Measurements from ENCODE around the gene ARID1B. TPM values are rescaled to one million over a fixed set of nuclear protein-coding genes. Genes with fewer than 3 reads are reported as not detected.

The ARID1B gene
- total and polyA plus RNA-seq, 9 of the 15 experiments (the other 6 are each of a cell fraction or from before 2014, with no cell fraction given) = 12.5 to 50.5 (median 25.8) TPM

- intact Hi-C loops (cut with micrococcal nuclease) = no loop called here
- ATAC-seq = no peak
- 60% methylated on average over 7 of the region's 7 CpGs for WGBS (ENCODE audit: insufficient coverage, low coverage, missing lambda C conversion rate)
These were observed 306.2 kb downstream of the ARID1B start for GRCh38 chr6:157083343-157083742.

More at GRCh38 chr6:157083343-157083742, 306.2 kb downstream of the ARID1B start:
- Histone ChIP-seq H3K27me3 (ENCODE audit: control insufficient read depth in 2 of 2, insufficient read depth in 2 of 2, low read length in 2 of 2) (no peaks in the 10 kb centered on the region), H3K79me2 (ENCODE audit: control insufficient read depth, insufficient read depth, low read length) (no peaks in the 10 kb centered on the region), H3K36me3 (ENCODE audit: control insufficient read depth, insufficient read depth, low read length) (peaks cover 10% of the 10 kb centered on the region; the same call in 1 of the 3 replicates), H3K9ac (ENCODE audit: insufficient read depth in 1 of 2, low read depth in 2 of 2, low read length in 2 of 2) (no peak overlapping the region), H4K20me1 (replicated peaks; ENCODE audit: control insufficient read depth, insufficient read depth, low read length) (no peaks in the 10 kb centered on the region; the same call in 1 of the 2 replicates), H3K4me2 (ENCODE audit: insufficient read depth, low read length) (no peak overlapping the region), H3K4me3 (no peak overlapping the region), H3K4me1 (replicated peaks in 1 of 2; ENCODE audit: control insufficient read depth in 2 of 2, insufficient read depth in 2 of 2, low read length in 2 of 2) (no peaks in the 10 kb centered on the region), H2AFZ (ENCODE audit: low read depth, low read length) (no peak overlapping the region), H3K9me3 (replicated peaks; ENCODE audit: control insufficient read depth, insufficient read depth, low read depth, low read length) (no peaks in the 10 kb centered on the region), H3K27ac (ENCODE audit: extremely low read depth, low read depth, low read length) (no peak overlapping the region), H3K9me1 (ENCODE audit: control insufficient read depth, insufficient read depth, low read length) (no peaks in the 10 kb centered on the region)
- CTCF ChIA-PET (ENCODE audit: low intra/inter-chr PET ratio) = no interaction called here
- POLR2A ChIA-PET = no interaction called here
- in situ Hi-C loops (cut with MboI) = no loop called here
- BruUV-seq (replicated peaks) = no TSS peak
- FAIRE-seq (no peak), DNase-seq (ENCODE audit: extremely low read depth in 1 of 4, low spot score in 3 of 4) (no peak)
- TF ChIP-seq SFPQ (IDR thresholded peaks at IDR 0.05; ENCODE audit: low read depth, low read length) (no peak), ZNF785 (CRISPR knock-in tag; IDR thresholded peaks at IDR 0.05) (no peak), NFATC3 (IDR thresholded peaks at IDR 0.05) (no peak), PHTF2 (CRISPR knock-in tag; IDR thresholded peaks at IDR 0.05) (no peak), TCF7L2 (IDR thresholded peaks at IDR 0.05; ENCODE audit: low read depth, low read length) (no peak), PTTG1 (tag; IDR thresholded peaks at IDR 0.05; ENCODE audit: low read depth) (no peak), HMGXB4 (CRISPR knock-in tag; IDR thresholded peaks at IDR 0.05) (no peak), CEBPG (CRISPR knock-in tag; IDR thresholded peaks at IDR 0.05) (no peak), CEBPG (tag; conservative IDR thresholded peaks at IDR 0.05 in 1 of 2, IDR thresholded peaks at IDR 0.05 in 1 of 2) (no peak), KLF6 (CRISPR knock-in tag; IDR thresholded peaks at IDR 0.05; ENCODE audit: borderline replicate concordance) (no peak), SNRNP70 (optimal IDR thresholded peaks at IDR 0.05; ENCODE audit: low read depth, low read length) (no peak), THRA (IDR thresholded peaks at IDR 0.05) (no peak), BCL6 (CRISPR knock-in tag; IDR thresholded peaks at IDR 0.05) (no peak), NR1H2 (CRISPR knock-in tag; IDR thresholded peaks at IDR 0.05) (no peak)
